Measurements from ENCODE around the gene RNASE4.
"Not testable (repeated sequence)": the region's sequence is repeated elsewhere in the genome, so short reads cannot be mapped to it uniquely, and the experiment has no call there.

The RNASE4 gene

GRCh38 chr14:20683891-20684661 is at the start of gene RNASE4:
Gene RNASE4 (plus strand): TSS chr14:20684560. CDS start chr14:20699372, 14,812 bp downstream.
- peak; percentile 30 for DNase-seq

GRCh38 chr14:20641591-20641990 is 42.8 kb upstream of the RNASE4 start, which contains the start of gene OR6S1:
Gene OR6S1 (minus strand): TSS chr14:20641691. CDS start chr14:20641691, 0 bp downstream.
- DNase-seq, result no peak

- DNase-seq, result no peak
These were observed 42.2 kb upstream of the RNASE4 start for GRCh38 chr14:20642182-20642581.

GRCh38 chr14:20642755-20643154 is 41.6 kb upstream of the RNASE4 start:
- DNase-seq, result not testable (repeated sequence)

GRCh38 chr14:20644520-20644919 is 39.8 kb upstream of the RNASE4 start:
- DNase-seq, result no peak

GRCh38 chr14:20645481-20645880 is 38.9 kb upstream of the RNASE4 start:
- DNase-seq, result no peak

- DNase-seq, result no peak
These were observed 31.1 kb upstream of the RNASE4 start for GRCh38 chr14:20652996-20653975.

GRCh38 chr14:20655851-20656250 is 28.5 kb upstream of the RNASE4 start:
- no peak for DNase-seq

GRCh38 chr14:20656274-20656673 is 28.1 kb upstream of the RNASE4 start:
- DNase-seq, result no peak

- DNase-seq, result no peak
These were observed 26.8 kb upstream of the RNASE4 start for GRCh38 chr14:20657216-20658211.

- no peak for DNase-seq
These were observed 26.1 kb upstream of the RNASE4 start for GRCh38 chr14:20658246-20658645.

- DNase-seq, result no peak
These were observed 25.0 kb upstream of the RNASE4 start for GRCh38 chr14:20659336-20659735.

GRCh38 chr14:20659813-20660395 is 24.5 kb upstream of the RNASE4 start:
- DNase-seq, result no peak

- DNase-seq, result no peak
These were observed 23.2 kb upstream of the RNASE4 start for GRCh38 chr14:20661197-20661596.

GRCh38 chr14:20662968-20663732 is 21.2 kb upstream of the RNASE4 start:
- DNase-seq, result no peak

- DNase-seq, result not testable (repeated sequence)
These were observed 17.9 kb upstream of the RNASE4 start for GRCh38 chr14:20666400-20666961.

- no peak for DNase-seq
These were observed 16.4 kb upstream of the RNASE4 start for GRCh38 chr14:20667957-20668356.

- no peak for DNase-seq
These were observed 15.4 kb upstream of the RNASE4 start for GRCh38 chr14:20668969-20669368.

GRCh38 chr14:20671597-20672283 is 12.6 kb upstream of the RNASE4 start:
- DNase-seq, result no peak

GRCh38 chr14:20675669-20676068 is 8.7 kb upstream of the RNASE4 start:
- no peak for DNase-seq

All from NCI-H1092 treated with DMSO at 0.1 percent for 48 hours (cell line).